GM18870 (cell line): ENCODE measurements around the gene OPRD1.

ENCODE experiments used
- ATAC-seq: cut with Tn5 transposase; IDR thresholded peaks from one replicate; pipeline ENCODE4 v1.9.1; 2021; ENCODE audit warnings: moderate library complexity; ENCODE audit not compliant: unreplicated experiment

OPRD1 gene

DNA sequence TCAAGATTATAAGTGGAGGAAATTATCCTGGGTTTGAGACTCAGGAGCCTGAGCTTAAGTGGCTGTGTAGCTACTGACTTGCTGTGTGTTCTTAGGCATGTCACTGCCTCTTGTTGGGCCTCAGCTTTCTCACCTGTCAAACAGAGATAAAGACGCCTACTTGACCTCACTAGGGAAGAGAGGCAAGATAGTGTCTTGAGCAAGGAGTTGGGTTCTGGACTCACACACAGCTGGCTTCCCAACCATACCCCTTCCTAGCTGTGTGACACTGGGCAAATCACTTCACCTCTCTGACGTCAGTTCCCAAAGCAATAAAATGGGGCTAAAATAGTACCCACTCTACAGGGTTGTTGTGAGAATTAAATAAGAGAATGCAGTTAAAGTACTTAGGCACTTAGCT, 90.8 kb downstream of the OPRD1 start:
- no peak for ATAC-seq

DNA sequence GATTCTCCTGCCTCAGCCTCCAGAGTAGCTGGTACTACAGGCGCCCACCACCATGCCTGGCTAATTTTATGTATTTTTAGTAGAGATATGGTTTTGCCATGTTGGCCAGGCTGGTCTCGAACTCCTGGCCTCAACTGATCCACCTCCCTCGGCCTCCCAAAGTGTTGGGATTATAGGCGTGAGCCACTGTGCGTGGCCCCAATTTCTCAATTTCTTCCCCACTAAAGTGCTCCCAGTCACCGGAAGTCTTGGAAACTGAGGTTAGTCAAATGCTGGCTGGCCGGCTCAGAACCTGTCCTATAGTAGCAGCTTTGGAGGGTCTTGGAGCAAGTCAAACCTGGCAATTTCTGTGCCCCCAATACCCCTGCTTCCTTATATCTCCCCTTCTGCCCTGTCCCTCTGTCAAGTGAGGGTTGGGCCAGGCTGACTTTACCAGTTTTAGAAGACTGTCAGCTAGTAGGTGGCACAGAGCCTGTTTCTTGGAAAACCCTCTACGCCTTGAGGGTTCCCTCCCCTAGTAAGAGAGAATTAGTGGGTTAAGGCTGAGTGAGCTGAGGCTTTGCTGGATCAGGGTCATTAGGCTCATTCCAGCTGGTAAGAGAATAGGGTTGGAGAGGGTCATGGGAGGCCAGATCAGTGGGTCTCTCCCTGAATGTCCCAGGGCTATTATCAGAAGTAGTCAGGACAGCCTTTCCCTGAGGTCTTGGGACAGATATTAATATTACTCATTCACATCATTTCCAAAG, 94.1 kb downstream of the OPRD1 start:
- no peak for ATAC-seq

- ATAC-seq = no peak
Observed at GRCh38 chr1:28909198-28909597, 97.2 kb downstream of the OPRD1 start.

DNA sequence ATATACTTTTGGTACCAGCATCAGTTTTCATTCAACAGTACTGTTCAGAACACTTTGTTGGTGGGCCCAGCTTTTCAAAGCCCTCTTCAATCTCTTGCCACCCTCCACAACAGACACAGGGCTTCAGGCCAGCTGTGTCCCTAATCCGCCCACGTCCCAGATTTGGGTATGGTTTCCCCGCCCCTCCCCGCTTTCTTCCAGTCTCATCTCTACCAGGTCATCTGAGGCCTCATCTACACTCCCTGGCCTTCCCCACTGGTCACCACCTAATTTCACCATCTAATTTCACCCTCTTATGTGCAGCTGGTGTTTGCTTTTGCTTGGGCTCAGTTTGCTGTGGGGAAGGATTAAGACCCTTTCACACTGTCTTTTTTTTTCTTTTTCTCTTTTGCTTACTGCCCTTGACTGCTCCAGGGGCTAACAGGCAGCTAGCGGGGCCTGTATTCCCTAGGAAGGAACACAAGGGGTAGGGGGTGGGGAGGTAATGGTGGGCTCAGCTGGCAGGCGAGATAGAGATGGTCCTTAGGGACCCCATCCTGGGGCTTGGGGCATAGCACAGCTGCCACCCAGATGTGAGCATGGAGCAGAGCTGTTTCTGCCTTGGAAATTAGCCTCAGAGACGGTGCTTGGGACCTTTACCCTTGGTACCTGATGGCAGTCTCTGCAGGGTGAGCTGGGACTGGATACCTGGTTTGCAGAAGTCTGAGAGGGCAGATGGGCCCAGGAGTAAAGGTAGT, 98.6 kb downstream of the OPRD1 start:
- no peak for ATAC-seq

GRCh38 chr1:28913786-28914227, 101.8 kb downstream of the OPRD1 start:
- ATAC-seq = no peak

GRCh38 chr1:28914228-28915030, 102.5 kb downstream of the OPRD1 start, which contains the start of gene EPB41:
Gene EPB41, plus strand, starts transcription at chr1:28914569. Its CDS starts 72,869 bp downstream, at chr1:28987438.
- ATAC-seq = no peak

GRCh38 chr1:28915031-28915895, 103.3 kb downstream of the OPRD1 start:
- ATAC-seq = no peak

GRCh38 chr1:28917757-28918118, 105.8 kb downstream of the OPRD1 start:
- no peak for ATAC-seq
